A549 treated with dexamethasone at 1 μM for 4 hours (cell line): ENCODE data around the gene CPM. TPM values are rescaled to one million over a fixed set of nuclear protein-coding genes. Genes with fewer than 3 reads are reported as not detected.

Experiments used
- total RNA-seq: library from RNA; stranded (reverse); fragments of 200-300 nt; extraction: Qiagen RNA extraction; gene quantifications from 5 replicates; pipeline ENCODE4 v1.2.3, GENCODE V29; 2022

CPM gene
- 5.3 to 8.4 TPM (median 6.8 TPM) in 5 replicates for total RNA-seq

DNA sequence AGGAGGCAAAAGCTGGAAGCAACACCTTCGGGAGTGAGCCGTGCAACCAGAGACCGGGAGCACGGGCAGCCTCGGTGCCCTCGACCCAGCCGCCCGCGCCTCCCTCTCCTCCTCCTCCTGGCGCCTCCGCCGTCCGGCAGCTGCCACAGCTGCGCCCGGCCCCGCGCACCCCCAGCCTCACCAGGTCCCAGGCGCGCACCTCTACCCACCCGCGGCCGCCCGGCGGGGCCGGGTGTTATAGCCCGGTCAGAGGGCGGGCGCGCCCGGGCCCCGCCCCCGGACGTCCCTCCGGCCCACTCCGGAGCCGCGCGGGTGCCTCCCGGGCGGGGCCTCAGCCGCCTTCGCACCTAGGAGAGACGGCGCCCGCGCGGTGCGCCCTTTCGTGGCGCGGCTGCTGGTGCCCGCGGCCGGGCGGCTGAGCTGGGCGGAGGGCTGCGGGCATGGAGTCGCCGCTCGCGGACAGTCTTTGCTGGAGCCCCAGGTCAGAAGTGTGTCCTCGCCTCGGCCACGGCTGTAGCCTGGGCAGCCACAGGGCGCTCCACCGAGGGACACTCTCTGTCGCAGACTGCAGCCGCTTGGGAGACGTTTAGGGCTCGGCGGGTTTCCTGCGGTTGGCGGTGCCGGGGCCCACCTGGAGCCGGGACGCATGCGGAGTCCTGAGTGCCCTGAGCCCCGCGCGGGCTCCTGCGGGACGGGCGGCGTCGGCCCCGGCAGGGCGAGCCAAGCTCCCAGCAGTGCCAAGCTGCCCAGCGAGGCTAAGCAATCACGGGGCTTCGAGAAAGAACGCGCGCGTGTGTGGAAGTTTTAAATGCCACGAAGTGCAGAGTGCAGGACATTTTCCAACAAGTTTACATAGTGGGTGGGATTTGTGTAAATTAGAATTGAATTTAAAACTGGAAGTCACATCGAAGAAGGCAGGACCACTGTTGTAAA lies at the start of gene CPM:
CPM (minus strand) TSS at position 211 of the 933 bp plus-strand sequence. CDS start 334 bp downstream, outside the sequence.

DNA sequence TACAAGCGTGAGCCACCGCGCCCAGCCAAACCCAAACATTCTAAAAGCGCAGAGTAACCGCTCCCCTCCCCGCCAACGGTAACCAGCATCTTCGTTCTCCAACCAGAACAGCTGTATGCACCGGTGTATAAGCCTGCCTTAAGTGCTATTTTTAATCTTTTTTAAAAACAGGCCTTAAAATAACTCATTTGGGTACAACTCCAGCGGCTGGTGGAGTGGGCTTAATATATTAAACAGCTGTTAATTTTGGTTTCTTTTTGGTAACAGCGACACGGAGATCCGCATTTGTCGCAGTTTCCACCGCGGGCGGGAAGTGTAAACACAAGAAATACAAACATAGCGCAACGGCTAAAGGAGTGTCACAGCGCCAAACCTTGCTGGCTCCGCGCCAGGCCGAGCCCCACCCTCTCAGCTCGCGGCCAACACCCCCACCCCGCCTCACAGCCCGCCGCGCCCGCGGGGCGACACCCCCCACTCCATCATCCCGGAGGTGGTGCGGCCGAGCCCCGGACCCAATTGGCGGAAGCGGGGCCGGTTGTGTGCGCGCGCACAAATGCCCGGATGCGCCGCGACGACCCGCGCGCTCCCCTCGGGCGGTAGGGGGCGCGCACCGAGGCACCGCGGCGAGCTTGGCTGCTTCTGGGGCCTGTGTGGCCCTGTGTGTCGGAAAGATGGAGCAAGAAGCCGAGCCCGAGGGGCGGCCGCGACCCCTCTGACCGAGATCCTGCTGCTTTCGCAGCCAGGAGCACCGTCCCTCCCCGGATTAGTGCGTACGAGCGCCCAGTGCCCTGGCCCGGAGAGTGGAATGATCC lies 125.2 kb downstream of the CPM start, which contains the start of gene MDM2:
MDM2 (plus strand) TSS at position 602 of the 812 bp plus-strand sequence. CDS start 301 bp downstream, outside the sequence.

Other genes with a start within 250 kb of the CPM start
- gene NUP107, start 246.2 kb downstream of the CPM start, total RNA-seq, result 59.9 to 73.1 TPM (median 70.0 TPM) in 5 replicates
- 10.9 to 16.7 TPM (median 14.9 TPM) in 5 replicates for gene SLC35E3, start 187.0 kb downstream of the CPM start, total RNA-seq
- 43.5 to 100 TPM (median 81.5 TPM) in 5 replicates for gene MDM2, start 125.0 kb downstream of the CPM start, total RNA-seq